ENCODE data around the gene DDX47. TPM values are rescaled to one million over a fixed set of nuclear protein-coding genes. Genes with fewer than 3 reads are reported as not detected.

Gene DDX47
- total RNA-seq, 2 donors from 2014 or later, result 92.3 to 154 TPM

DNA sequence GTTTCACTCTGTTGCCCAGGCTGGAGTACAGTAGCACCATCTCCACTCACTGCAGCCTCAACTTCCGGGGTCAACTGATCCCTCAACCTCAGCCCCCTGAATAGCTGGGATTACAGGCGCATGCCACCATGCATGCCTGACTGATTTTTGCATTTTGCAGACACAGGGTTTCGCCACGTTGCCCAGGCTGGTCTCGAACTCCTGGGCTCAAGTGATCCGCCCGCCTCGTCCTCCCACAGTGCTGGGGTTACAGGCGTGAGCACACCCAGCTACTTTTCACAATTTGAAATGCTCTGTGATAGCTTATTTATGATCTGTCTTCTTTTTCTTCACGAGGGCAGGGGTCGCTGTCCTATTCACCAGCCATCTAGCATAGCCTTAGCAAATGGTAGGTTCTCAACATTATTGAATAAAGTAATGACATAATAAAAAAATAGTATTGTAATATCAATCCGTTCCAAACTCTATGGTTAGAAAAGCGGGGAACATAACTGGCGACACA, 477 bp upstream of the DDX47 start:
- no peak overlapping the region for H3K27ac Mint-ChIP-seq
- Histone ChIP-seq H3K27me3 (ENCODE audit: control insufficient read depth, insufficient read depth, low read length, poor library complexity, severe bottlenecking) (no peaks in the 10 kb centered on the region), H3K27ac (ENCODE audit: low read depth, low read length) (no peak overlapping the region), H3K9ac (ENCODE audit: extremely low read depth, low read length, poor library complexity, severe bottlenecking) (no peak overlapping the region), H3K36me3 (ENCODE audit: control insufficient read depth, insufficient read depth, low read length) (peaks cover 34% of the 10 kb centered on the region), H3K4me1 (ENCODE audit: control insufficient read depth, insufficient read depth, low read length) (peaks cover 6% of the 10 kb centered on the region), H3K9me3 (ENCODE audit: control insufficient read depth, low read length) (no peaks in the 10 kb centered on the region), H3K4me3 (ENCODE audit: low read length) (no peak overlapping the region)
- peaks cover 54% of the 10 kb centered on the region for H3K4me1 Mint-ChIP-seq
- peaks cover 33% of the 10 kb centered on the region for H3K36me3 Mint-ChIP-seq (ENCODE audit: low read depth)
- no peaks in the 10 kb centered on the region for H3K27me3 Mint-ChIP-seq (ENCODE audit: insufficient read depth)
- TF ChIP-seq, protein P1, sequence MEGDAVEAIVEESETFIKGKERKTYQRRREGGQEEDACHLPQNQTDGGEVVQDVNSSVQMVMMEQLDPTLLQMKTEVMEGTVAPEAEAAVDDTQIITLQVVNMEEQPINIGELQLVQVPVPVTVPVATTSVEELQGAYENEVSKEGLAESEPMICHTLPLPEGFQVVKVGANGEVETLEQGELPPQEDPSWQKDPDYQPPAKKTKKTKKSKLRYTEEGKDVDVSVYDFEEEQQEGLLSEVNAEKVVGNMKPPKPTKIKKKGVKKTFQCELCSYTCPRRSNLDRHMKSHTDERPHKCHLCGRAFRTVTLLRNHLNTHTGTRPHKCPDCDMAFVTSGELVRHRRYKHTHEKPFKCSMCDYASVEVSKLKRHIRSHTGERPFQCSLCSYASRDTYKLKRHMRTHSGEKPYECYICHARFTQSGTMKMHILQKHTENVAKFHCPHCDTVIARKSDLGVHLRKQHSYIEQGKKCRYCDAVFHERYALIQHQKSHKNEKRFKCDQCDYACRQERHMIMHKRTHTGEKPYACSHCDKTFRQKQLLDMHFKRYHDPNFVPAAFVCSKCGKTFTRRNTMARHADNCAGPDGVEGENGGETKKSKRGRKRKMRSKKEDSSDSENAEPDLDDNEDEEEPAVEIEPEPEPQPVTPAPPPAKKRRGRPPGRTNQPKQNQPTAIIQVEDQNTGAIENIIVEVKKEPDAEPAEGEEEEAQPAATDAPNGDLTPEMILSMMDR (conservative IDR thresholded peaks at IDR 0.05), result no peak
- WGBS, 2 experiments (ENCODE audit: insufficient coverage in 1 of 2, insufficient read length in 1 of 2), result 75 to 98% methylated on average over 8 to 14 of the region's 14 CpGs
- H3K4me3 Mint-ChIP-seq, result peak overlapping the region; percentile 99
- no peaks in the 10 kb centered on the region for H3K9me3 Mint-ChIP-seq
- no peak for DNase-seq

GRCh38 chr12:12817616-12818015, 4.5 kb downstream of the DDX47 start:
- DNase-seq, result no peak
- no peaks in the 10 kb centered on the region for H3K9me3 Mint-ChIP-seq
- Histone ChIP-seq H3K36me3 (ENCODE audit: control insufficient read depth, insufficient read depth, low read length) (peaks cover 64% of the 10 kb centered on the region), H3K9ac (ENCODE audit: extremely low read depth, low read length, poor library complexity, severe bottlenecking) (no peak overlapping the region), H3K4me3 (ENCODE audit: low read length) (no peak overlapping the region), H3K9me3 (ENCODE audit: control insufficient read depth, low read length) (no peaks in the 10 kb centered on the region), H3K27me3 (ENCODE audit: control insufficient read depth, insufficient read depth, low read length, poor library complexity, severe bottlenecking) (no peaks in the 10 kb centered on the region), H3K27ac (ENCODE audit: low read depth, low read length) (no peak overlapping the region), H3K4me1 (ENCODE audit: control insufficient read depth, insufficient read depth, low read length) (peaks cover 11% of the 10 kb centered on the region)
- H3K27ac Mint-ChIP-seq, result no peak overlapping the region
- H3K36me3 Mint-ChIP-seq (ENCODE audit: low read depth), result peaks cover 58% of the 10 kb centered on the region
- H3K4me3 Mint-ChIP-seq, result no peak overlapping the region
- no peaks in the 10 kb centered on the region for H3K27me3 Mint-ChIP-seq (ENCODE audit: insufficient read depth)
- TF ChIP-seq, protein P1 (conservative IDR thresholded peaks at IDR 0.05), result no peak
- H3K4me1 Mint-ChIP-seq, result peaks cover 63% of the 10 kb centered on the region
- 97 to 100% methylated on average over 7 of the region's 7 CpGs for WGBS, 2 experiments (ENCODE audit: insufficient coverage in 1 of 2, insufficient read length in 1 of 2)

DNA sequence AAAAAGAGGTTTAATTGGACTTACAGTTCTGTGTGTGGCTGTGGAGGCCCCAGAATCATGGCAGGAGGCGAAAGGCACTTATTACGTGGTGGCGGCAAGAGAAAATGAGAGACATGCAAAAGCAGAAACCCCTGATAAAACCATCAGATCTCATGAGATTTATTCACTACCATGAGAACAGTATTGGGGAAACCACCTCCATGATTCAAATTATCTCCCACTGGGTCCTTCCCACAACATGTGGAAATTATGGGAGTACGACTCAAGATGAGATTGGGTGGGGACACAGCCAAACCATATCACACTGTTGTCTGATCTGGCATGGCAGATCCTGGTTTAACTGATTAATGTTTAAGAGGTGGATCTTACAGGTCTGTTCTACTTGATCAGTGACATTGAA, 5.6 kb downstream of the DDX47 start:
- H3K27me3 Mint-ChIP-seq (ENCODE audit: insufficient read depth), result no peaks in the 10 kb centered on the region
- H3K4me3 Mint-ChIP-seq, result no peak overlapping the region
- no peak for DNase-seq
- TF ChIP-seq, protein P1 (conservative IDR thresholded peaks at IDR 0.05), result no peak
- Histone ChIP-seq H3K27ac (ENCODE audit: low read depth, low read length) (no peak overlapping the region), H3K36me3 (ENCODE audit: control insufficient read depth, insufficient read depth, low read length) (peaks cover 75% of the 10 kb centered on the region), H3K4me3 (ENCODE audit: low read length) (no peak overlapping the region), H3K4me1 (ENCODE audit: control insufficient read depth, insufficient read depth, low read length) (peaks cover 14% of the 10 kb centered on the region), H3K27me3 (ENCODE audit: control insufficient read depth, insufficient read depth, low read length, poor library complexity, severe bottlenecking) (no peaks in the 10 kb centered on the region), H3K9ac (ENCODE audit: extremely low read depth, low read length, poor library complexity, severe bottlenecking) (no peak overlapping the region), H3K9me3 (ENCODE audit: control insufficient read depth, low read length) (no peaks in the 10 kb centered on the region)
- peaks cover 69% of the 10 kb centered on the region for H3K36me3 Mint-ChIP-seq (ENCODE audit: low read depth)
- H3K4me1 Mint-ChIP-seq, result peaks cover 66% of the 10 kb centered on the region
- H3K9me3 Mint-ChIP-seq, result no peaks in the 10 kb centered on the region
- WGBS, 2 experiments (ENCODE audit: insufficient coverage in 1 of 2, insufficient read length in 1 of 2), result 89 to 100% methylated on average over 4 of the region's 4 CpGs
- H3K27ac Mint-ChIP-seq, result peak overlapping the region; percentile 5

All from endodermal cell (in vitro differentiated cells).